ENCODE results near the gene CNPY2.
"Not testable (repeated sequence)": the region's sequence is repeated elsewhere in the genome, so short reads cannot be mapped to it uniquely, and the experiment has no call there.

CNPY2 gene

DNA sequence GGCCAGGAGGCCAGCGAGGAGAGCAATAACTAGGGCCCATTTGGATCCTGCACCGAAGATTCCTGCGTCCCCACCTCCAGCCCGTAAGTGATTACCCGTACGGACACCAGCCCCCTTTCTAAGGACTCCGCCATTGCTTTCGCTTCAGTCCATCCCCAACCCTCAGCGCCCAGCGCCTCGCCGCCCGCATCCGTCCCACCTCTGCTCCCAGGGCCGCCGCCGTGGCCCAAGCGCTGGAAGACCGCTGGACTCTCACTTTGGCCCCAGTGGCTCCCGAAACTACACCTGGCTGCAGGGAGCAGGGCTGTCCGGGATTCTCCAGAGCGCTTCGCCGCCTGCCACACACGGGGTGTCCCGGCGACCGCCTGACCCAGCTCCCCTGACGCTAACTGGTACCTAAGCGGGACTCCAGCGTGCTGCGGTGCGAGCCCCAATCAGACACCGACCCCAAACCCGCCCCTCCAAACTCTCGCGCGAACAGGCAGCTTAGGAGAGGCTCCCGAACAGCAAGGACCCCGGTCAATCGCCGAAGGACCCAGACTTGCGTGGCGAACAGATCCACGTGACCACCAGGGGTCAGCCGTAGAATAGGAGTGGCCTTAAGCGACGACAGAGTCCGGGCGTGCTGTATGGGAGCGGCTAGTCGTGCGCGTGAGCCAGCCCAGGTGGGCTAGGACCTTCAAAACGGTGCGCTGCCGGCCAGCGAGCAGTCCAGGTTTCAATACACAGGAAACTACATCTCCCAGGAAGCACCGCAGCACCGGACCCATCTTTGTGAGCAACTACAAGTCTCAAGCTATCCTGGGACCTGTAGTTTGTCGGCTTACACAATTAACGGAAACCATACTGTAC is at the start of gene CNPY2:
Gene CNPY2 (minus strand): TSS at position 367 of the 852 bp plus-strand sequence. CDS start 771 bp downstream, outside the sequence.
- peak; percentile 92 for DNase-seq (ENCODE audit: low read depth)

DNA sequence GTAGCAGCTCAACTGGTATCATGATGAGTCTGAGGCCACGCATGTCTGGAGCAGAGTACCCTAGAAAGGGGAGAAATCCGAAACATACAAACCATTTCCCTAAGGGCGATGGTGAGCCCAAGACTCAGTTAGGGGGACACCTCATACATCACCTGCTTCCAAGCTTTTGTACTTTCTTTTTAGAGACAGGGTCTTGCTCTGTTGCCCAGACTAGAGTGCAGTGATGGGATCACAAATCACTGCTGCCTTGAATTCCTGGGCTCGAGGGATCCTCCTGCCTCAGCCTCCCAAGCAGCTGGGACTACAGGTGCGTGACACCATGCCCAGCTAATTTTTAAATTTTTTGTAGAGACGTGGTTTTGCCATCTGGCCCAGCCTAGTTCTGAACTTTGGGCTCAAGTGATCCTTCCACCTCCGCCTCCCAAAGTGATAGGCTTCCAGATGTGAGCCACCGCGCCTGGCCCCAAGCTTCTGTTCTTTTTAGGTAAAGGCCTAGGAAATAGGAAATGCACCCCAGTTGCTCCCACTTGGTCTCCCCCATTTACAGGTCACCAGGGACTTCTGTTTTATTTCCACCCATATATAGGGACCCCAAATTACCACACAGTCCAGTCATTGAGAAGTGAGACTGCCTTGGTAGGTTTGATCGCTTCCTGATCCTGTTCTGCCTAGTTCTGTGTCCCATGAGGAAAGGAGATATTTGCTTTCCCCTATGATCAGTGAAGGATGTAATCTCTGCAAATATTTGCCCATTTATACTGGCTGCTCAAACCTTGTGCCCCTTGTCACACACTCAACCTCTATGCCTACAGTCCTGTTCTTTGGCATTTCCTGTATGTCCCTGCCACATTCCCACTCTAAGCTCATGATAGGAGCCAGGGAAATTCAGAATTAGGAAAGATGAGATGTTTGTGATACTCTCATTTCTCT is 46.6 kb upstream of the CNPY2 start, which contains the start of gene APOF:
Gene APOF (minus strand): TSS at position 728 of the 930 bp plus-strand sequence. CDS start 112 bp downstream, at position 616.
- no peak for DNase-seq (ENCODE audit: low read depth)

DNA sequence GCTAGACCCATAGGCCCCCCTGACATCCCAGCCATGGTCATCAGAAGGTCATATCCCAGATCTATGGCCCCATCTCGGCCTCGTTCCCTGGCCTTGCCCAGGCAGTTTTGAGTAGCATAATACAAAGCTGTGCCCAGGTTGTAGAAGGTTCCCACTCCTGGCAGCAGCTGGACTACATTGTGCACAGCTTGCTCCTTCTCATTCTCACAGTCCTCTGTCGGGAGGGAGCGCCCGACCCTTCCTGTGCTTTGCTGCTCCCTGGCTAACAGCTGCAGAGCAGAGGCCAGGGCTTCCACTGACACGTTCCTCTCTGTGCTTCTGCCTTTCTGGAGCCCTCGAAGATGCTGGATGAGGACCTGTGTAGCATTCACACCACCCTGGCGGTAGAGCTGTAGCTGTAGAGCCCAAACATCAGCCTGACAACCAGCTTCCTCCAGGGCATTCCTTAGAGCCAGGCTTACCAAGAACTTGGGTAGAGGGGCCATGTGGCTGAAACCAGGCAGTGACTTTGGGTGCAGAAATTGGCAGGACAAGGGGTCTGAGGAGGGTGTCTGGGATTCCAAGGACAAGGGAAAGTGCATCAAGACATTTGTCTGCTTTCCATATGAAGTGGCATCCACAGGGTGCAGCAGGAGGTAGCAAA is 45.8 kb upstream of the CNPY2 start:
- DNase-seq (ENCODE audit: low read depth), result no peak

DNA sequence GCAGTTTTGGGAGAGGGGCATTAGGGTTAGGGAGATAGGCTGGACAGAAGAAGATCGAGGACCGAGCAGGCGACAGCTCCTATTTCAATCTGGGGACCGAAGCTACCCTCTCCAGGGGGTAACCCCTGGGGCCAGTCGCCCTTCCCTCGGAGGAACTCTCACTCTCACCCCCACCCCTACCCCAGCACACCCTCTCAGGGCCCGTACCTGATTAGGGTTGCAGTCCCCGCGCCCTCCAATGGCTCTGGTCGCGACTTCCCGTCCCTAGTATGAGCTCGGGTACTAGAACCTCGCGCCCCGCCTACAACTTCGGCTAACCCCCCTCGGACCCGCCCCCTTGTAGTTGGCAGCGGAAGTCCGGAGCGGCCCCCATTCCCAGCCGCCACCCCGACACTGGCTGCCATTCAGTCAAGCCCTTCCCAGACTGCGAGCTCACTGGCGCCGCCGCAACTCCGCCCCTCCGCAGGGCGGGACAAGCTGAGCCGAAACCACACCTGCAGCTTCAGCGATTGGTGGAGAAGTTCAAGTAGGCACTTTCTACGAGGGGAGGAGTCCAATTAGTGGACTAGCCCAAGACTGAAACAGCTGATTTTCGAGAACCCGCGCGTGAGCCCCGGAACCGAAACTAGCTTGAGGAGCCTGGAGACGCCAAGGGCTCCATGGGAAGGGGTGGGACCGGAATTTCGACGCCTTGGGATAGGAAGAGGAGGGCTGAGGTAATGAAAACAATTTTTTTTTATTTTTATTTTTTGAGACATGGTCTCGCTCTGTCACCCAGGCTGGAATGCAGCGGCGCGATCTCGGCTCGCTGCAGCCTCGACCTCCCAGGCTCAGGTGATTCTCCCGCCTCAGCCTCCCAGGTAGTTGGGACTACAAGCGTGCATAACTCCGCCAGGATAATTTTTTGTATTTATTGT is 44.3 kb upstream of the CNPY2 start, which contains the start of gene STAT2:
Gene STAT2 (minus strand): TSS at position 257 of the 917 bp plus-strand sequence. CDS start 3,536 bp downstream, outside the sequence.
- peak; percentile 100 for DNase-seq (ENCODE audit: low read depth)

DNA sequence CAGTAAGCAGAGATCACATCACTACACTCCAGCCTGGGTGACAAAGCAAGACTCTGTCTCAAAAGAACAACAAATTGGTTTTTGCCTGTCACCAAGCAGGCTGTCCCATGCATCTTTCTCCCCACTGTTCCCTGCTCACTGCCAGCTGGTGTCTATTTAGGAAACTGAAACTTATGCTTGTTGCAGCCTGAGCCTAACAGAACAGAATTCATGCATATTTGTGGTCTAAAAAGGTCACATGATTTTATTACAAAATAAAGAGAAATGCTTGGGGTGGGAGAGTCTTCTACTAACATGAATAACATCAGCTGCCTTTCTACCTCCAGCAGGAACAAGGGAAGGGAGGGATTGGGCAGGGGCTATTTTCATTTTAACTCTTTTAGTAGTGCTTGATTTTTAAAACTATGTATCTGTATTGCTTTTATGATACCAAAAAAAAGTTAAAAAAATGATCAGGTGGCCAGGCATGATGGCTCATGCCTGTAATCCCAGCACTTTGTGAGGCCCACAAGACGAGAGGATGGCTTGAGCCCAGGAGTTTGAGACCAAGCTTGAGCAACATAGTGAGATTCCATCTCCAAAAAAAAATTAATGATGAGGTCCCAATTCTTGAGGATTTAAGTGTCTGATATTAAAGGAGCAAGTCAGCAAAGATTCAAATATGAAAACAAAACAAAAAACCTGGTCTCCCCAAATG is 43.2 kb upstream of the CNPY2 start:
- peak; percentile 61 for DNase-seq (ENCODE audit: low read depth)

DNA sequence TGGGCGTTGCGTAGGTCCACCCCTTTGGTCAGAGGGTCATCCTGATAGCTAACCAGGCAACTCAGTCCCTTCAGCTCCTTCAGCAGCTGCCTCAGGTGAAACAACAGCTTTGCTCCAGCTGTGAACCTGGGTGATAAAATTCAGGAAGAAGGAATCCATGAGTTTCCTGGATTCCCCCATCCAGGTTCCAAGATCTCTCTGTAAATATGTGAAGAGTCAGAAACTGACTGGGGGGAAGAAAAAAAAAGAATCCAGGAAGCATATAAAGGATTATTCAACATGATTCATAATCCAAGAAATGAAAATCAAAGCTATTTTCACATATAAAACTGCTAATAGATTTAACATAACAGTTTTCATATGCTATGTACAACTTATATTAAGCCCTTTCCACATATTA is 35.5 kb upstream of the CNPY2 start:
- DNase-seq (ENCODE audit: low read depth), result no peak

DNA sequence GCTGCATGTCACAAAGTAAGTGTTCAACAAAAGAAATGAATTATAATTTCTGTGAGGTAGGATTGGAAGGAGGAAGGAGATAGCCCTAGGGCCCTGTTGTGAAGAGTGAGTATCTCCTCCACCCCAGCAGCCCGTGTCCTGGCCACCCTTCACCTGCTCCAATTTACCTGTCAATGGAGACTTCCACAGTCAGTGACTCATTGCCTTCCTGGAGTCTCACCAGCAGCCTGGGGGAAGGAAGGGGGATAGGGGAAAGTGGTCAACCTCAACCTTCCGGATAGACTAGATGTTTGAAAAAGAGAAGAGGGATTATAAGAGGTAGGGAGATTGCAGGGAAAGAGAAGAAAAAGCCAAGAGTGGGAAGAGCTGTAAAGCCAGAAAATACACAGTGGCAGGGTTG is 34.9 kb upstream of the CNPY2 start:
- no peak for DNase-seq (ENCODE audit: low read depth)

DNA sequence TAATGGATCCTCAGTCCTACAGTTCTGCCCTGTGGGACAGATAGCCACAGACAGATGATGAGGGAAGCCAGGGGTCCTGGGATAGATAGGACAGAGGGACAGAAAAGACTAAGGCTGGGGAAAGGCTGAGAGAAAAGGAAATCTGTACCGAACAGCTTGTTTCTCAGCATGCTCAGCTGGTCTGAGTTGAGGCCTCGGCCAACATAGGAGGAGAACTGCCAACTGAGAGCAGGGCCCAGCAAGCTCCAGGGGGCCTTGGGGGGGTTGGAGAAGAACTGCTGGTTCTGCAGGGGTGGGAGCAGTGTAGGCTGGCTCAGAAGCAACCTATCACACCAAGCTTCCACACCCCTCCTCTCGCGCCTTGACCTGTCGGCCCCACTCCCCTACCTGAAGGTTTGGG is 33.0 kb upstream of the CNPY2 start:
- no peak for DNase-seq (ENCODE audit: low read depth)

DNA sequence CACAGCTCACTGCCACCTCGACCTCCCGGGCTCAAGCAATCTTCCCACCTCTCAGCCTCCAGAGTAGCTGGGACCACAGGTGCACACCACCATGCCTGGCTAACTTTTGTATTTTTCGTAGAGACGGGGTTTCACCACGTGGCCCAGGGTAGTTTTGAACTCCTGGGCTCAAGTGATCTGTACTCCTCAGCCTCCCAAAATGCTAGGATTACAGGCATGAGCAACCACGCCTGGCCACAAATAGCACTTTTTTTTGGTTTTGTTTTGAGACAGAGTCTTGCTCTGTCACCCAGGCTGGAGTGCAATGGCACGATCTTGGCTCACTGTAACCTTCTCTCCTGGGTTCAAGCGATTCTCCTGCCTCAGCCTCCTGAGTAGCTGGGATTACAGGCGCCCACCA is 31.5 kb upstream of the CNPY2 start:
- DNase-seq (ENCODE audit: low read depth), result not testable (repeated sequence)

DNA sequence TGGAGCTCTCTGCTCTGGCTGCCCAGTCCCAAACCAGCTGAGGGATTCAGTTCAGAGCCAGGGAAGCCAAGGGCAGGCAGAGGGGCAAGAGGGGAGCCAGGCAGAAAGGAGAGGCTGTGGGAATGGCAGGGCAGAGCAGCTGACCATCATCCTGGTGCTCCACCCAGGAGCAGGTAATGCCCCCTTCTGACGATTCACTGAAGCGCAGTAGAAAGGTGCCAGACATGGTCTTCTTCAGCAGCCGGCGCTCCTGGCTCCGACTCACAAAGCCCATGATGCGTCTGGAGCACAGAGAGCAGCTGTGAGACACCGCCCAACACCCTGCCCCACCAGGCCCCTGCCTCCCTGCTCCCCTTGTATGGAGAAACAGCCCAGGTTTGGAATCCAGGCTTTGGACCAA is 30.9 kb upstream of the CNPY2 start:
- DNase-seq (ENCODE audit: low read depth), result no peak

DNA sequence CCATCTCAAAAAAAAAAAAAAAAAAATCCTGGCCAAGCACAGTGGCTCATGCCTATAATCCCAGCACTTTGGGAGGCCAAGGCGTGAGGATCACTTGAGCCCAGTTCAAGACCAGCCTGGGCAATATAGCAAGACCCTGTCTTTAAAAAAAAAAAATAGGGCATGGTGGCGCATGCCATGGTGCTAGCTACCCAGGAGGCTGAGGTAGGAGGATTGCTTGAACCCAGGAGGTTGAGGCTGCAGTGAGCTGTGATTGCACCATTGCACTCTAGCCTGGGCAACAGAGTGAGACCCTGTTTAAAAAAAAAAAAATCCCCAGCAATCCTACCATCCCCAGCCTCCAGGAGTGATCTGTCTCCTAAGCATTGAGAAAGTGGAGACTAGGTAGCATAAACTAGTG is 26.5 kb upstream of the CNPY2 start:
- not testable (repeated sequence) for DNase-seq (ENCODE audit: low read depth)

DNA sequence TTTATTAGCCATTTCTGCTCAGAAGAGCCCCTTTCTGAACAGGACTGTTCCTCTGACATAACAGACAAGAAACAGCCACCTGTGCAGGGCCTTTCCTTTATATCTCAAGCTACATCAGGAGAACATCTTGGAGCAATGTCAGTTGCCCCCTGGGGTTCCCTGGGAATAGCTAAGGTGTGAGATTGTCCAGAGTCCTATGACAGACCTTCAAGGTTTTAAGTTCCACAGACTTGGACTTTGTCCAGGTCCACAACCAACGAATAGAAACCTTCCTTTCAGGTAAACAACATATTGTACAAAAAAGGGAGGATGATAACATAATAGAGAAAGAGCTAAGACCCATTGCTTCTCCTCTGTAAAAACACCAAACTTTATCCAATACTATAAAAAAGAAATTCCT is 25.8 kb upstream of the CNPY2 start:
- no peak for DNase-seq (ENCODE audit: low read depth)

DNA sequence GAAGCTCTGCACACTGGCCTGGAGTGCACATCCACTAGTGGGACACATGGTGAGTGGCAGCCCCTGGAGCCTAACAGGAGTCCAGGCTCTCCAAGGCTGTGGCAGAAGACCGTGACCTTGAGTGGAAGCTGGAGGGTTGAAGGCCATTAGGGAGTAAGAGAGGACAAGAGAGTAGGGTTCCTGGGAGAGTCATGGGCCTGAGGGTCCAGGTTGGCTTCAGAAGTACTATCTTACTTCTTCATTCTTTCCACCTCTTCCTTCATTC is 23.3 kb upstream of the CNPY2 start:
- no peak for DNase-seq (ENCODE audit: low read depth)

DNA sequence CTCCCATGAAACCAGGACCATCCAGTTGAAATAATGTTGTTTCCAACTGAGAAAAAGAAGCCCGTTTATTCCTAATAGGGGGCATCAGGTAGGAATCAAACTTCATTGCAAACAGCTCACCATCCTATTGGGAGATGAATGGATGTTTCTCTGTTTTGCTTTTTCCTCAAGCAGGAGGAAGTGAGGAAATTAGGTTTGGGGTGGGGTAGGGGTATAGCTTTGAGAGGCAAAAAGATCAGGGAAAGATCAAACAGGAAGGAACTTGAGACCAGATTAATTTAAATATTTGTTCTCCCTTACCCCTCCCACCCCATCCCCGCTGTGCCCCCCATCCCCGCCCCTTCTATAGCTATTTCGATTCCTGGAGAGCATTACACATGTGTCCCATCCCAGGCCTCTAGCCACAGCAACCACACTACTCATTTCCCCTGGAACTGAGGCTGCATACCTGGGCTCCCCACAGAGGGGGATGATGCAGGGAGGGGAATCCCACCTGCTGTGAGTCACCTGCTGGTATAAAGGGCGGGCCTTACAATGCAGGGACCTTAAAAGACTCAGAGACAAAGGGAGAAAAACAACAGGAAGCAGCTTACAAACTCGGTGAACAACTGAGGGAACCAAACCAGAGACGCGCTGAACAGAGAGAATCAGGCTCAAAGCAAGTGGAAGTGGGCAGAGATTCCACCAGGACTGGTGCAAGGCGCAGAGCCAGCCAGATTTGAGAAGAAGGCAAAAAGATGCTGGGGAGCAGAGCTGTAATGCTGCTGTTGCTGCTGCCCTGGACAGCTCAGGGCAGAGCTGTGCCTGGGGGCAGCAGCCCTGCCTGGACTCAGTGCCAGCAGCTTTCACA is 22.7 kb upstream of the CNPY2 start, which contains the start of gene IL23A:
Gene IL23A (plus strand): TSS at position 577 of the 850 bp plus-strand sequence. CDS start 161 bp downstream, at position 738.
- DNase-seq (ENCODE audit: low read depth), result peak; percentile 23

DNA sequence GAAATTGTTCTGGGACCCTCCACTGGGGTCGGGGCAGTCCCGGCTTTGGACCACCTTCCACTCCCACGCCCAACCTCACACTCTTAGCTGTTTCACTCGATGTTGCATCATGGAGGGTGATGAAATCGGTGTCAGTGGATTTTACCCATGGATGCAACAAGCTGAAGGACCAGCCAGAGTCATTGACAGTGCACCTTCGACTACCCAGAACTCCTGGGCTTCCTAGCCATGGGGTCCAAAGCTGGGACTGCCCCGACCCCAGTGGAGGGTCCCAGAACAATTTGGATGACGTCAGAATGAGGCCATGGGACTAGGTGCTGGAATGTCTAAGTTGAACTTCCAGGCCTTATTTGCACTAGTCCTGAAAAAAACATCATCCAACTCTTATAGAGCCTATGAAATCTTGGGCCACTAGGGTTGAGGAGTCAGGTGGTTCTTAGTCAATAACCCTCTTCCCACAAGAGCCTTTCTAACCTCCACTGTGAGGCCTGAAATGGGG is 22.0 kb upstream of the CNPY2 start:
- no peak for DNase-seq (ENCODE audit: low read depth)

DNA sequence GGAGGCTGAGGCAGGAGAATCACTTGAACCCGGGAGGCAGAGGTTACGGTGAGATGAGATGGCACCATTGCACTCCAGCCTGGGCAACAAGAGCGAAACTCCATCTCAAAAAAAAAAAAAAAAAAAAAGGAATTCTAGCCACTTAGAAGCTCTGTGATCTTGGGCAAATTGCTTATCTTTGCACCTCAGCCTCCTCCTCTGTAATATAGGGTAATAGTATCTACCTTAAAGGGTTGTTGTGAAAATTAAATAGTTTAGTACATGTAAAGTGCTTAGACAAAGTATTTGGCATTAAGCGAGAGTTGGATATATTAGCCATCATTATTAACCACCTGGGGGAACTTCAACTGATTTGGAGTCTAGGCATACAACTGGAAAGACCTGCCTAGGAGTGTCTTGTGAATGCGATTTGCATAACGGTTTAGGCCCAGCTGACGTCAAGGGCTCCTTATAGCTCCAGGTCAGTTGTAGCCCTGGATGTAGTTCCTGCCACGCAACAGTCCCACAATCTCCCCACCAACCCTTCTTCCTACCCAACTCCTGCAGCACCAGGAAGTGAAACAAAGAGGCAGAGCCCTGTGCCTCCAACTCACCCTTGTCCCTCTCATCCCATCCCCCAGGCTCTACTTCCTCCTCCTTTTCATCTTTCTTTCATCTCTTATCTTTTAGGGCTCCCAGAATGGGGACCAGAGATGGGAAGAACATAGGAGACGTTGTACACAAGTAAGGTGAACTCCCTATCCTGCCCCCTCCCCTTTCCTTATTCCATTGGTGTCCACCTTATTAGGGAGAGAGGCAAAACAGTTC is 20.8 kb upstream of the CNPY2 start:
- DNase-seq (ENCODE audit: low read depth), result no peak

DNA sequence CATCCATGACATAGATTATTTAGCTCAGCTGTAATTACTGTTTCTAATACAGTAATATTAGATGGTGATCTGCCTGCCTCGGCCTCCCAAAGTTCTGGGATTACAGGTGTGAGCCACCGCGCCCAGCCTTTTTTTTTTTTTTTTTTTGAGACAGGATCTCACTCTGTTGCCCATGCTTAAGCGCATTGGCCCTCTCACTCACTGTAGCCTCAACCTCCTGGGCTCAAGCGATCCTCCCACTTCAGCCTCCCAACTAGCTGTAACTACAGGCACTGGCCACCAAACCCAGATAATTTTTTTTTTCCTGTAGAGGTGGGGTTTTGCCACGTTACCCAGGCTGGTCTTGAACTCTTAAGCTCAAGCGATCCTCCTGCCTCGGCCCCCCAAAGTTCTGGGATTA is 19.7 kb upstream of the CNPY2 start:
- not testable (repeated sequence) for DNase-seq (ENCODE audit: low read depth)

DNA sequence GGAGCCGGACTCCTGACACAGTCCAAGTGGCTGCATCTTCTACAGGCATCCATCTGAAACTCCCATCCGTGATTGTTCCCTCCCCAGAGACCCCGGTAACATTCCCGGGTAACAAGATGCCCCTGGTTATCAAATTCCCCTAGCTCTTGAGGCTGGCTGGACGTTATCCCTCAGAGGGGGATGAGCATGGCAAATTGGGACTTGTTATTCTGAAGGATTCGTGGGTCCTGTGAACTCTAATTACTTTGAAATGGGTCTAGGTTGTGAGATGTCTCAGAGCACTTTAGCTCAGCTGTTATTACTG is 18.7 kb upstream of the CNPY2 start:
- DNase-seq (ENCODE audit: low read depth), result no peak

Data from non-pigmented ciliary epithelial cell (primary cell).